ENCODE results near the gene PARD6B. TPM values are rescaled to one million over a fixed set of nuclear protein-coding genes. Genes with fewer than 3 reads are reported as not detected.
"Not testable (repeated sequence)": the region's sequence is repeated elsewhere in the genome, so short reads cannot be mapped to it uniquely, and the experiment has no call there.

Gene PARD6B
- total RNA-seq, 1 experiment from 2014 or later, result 6.2 TPM

GRCh38 chr20:50703651-50704438 lies 27.5 kb upstream of the PARD6B start:
- not testable (repeated sequence) for DNase-seq (ENCODE audit: low read depth)

- no peak for DNase-seq (ENCODE audit: low read depth)
These were observed 26.9 kb upstream of the PARD6B start for GRCh38 chr20:50704514-50704913.

- DNase-seq (ENCODE audit: low read depth), result peak; percentile 56
These were observed 26.4 kb upstream of the PARD6B start for GRCh38 chr20:50704971-50705370.

- DNase-seq (ENCODE audit: low read depth), result no peak
These were observed 22.3 kb upstream of the PARD6B start for GRCh38 chr20:50708845-50709635.

GRCh38 chr20:50709636-50709973 lies 21.8 kb upstream of the PARD6B start:
- no peak for DNase-seq (ENCODE audit: low read depth)

GRCh38 chr20:50710492-50711063 lies 20.8 kb upstream of the PARD6B start:
- peak; percentile 79 for DNase-seq (ENCODE audit: low read depth)

GRCh38 chr20:50711113-50711825 lies 20.1 kb upstream of the PARD6B start:
- no peak for DNase-seq (ENCODE audit: low read depth)

GRCh38 chr20:50712771-50713656 lies 18.4 kb upstream of the PARD6B start:
- no peak for DNase-seq (ENCODE audit: low read depth)

GRCh38 chr20:50713657-50714101 lies 17.7 kb upstream of the PARD6B start:
- peak; percentile 79 for DNase-seq (ENCODE audit: low read depth)

- DNase-seq (ENCODE audit: low read depth), result not testable (repeated sequence)
These were observed 17.0 kb upstream of the PARD6B start for GRCh38 chr20:50714426-50714825.

GRCh38 chr20:50715694-50716093 lies 15.7 kb upstream of the PARD6B start:
- DNase-seq (ENCODE audit: low read depth), result no peak

- no peak for DNase-seq (ENCODE audit: low read depth)
These were observed 14.9 kb upstream of the PARD6B start for GRCh38 chr20:50716518-50716917.

GRCh38 chr20:50717312-50717711 lies 14.1 kb upstream of the PARD6B start:
- no peak for DNase-seq (ENCODE audit: low read depth)

GRCh38 chr20:50717974-50718761 lies 13.2 kb upstream of the PARD6B start:
- DNase-seq (ENCODE audit: low read depth), result no peak

- DNase-seq (ENCODE audit: low read depth), result no peak
These were observed 12.1 kb upstream of the PARD6B start for GRCh38 chr20:50719328-50719727.

GRCh38 chr20:50720026-50720425 lies 11.4 kb upstream of the PARD6B start:
- DNase-seq (ENCODE audit: low read depth), result no peak

GRCh38 chr20:50720582-50720981 lies 10.8 kb upstream of the PARD6B start:
- DNase-seq (ENCODE audit: low read depth), result no peak

GRCh38 chr20:50721881-50722281 lies 9.5 kb upstream of the PARD6B start:
- DNase-seq (ENCODE audit: low read depth), result no peak

GRCh38 chr20:50722424-50723155 lies 8.8 kb upstream of the PARD6B start:
- no peak for DNase-seq (ENCODE audit: low read depth)

Data from RPMI7951 (cell line).